Measurements from ENCODE around the gene ABCC11.

- TF ChIP-seq, protein P1, sequence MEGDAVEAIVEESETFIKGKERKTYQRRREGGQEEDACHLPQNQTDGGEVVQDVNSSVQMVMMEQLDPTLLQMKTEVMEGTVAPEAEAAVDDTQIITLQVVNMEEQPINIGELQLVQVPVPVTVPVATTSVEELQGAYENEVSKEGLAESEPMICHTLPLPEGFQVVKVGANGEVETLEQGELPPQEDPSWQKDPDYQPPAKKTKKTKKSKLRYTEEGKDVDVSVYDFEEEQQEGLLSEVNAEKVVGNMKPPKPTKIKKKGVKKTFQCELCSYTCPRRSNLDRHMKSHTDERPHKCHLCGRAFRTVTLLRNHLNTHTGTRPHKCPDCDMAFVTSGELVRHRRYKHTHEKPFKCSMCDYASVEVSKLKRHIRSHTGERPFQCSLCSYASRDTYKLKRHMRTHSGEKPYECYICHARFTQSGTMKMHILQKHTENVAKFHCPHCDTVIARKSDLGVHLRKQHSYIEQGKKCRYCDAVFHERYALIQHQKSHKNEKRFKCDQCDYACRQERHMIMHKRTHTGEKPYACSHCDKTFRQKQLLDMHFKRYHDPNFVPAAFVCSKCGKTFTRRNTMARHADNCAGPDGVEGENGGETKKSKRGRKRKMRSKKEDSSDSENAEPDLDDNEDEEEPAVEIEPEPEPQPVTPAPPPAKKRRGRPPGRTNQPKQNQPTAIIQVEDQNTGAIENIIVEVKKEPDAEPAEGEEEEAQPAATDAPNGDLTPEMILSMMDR (IDR thresholded peaks at IDR 0.05), result no peak
- TF ChIP-seq POLR2A (IDR thresholded peaks at IDR 0.05), result no peak
These were observed 85.4 kb downstream of the ABCC11 start for GRCh38 chr16:48161906-48162305.
